Sigmoid colon (tissue), 4 donors: ENCODE results near the gene MRTFA.

ENCODE experiments used
- CTCF ChIP-seq, 4 experiments: fragments of 450-650 bp in 3 of 4; fragments of 200-600 bp in 1 of 4; IDR thresholded peaks; one replicate each; pipeline ENCODE4 v1.5.1; 2016 to 2019; ENCODE audit warnings: antibody characterized with exemption in 4 of 4, mild to moderate bottlenecking in 3 of 4, moderate library complexity in 2 of 4
- POLR2AphosphoS5 ChIP-seq, 4 donors: sonication (generic); formaldehyde crosslinking; IDR thresholded peaks; one replicate each; pipeline ENCODE4 v1.6.1; 2017; ENCODE audit warnings: antibody characterized with exemption in 4 of 4

- TF ChIP-seq CTCF (IDR thresholded peaks at IDR 0.05): no peak
- TF ChIP-seq POLR2AphosphoS5 (IDR thresholded peaks at IDR 0.05): no peak
These were observed 268.5 kb downstream of the MRTFA start for GRCh38 chr22:40368016-40368415.
